ENCODE results near the gene PSMD10.

Gene PSMD10

GRCh38 chrX:108105473-108105872 lies 14.1 kb upstream of the PSMD10 start:
- H3K4me3 ChIP-seq (ENCODE audit: low read depth, low read length): no peak overlapping the region
- TF ChIP-seq, protein P1, sequence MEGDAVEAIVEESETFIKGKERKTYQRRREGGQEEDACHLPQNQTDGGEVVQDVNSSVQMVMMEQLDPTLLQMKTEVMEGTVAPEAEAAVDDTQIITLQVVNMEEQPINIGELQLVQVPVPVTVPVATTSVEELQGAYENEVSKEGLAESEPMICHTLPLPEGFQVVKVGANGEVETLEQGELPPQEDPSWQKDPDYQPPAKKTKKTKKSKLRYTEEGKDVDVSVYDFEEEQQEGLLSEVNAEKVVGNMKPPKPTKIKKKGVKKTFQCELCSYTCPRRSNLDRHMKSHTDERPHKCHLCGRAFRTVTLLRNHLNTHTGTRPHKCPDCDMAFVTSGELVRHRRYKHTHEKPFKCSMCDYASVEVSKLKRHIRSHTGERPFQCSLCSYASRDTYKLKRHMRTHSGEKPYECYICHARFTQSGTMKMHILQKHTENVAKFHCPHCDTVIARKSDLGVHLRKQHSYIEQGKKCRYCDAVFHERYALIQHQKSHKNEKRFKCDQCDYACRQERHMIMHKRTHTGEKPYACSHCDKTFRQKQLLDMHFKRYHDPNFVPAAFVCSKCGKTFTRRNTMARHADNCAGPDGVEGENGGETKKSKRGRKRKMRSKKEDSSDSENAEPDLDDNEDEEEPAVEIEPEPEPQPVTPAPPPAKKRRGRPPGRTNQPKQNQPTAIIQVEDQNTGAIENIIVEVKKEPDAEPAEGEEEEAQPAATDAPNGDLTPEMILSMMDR (IDR thresholded peaks at IDR 0.05; ENCODE audit: low read depth, low read length): no peak

DNA sequence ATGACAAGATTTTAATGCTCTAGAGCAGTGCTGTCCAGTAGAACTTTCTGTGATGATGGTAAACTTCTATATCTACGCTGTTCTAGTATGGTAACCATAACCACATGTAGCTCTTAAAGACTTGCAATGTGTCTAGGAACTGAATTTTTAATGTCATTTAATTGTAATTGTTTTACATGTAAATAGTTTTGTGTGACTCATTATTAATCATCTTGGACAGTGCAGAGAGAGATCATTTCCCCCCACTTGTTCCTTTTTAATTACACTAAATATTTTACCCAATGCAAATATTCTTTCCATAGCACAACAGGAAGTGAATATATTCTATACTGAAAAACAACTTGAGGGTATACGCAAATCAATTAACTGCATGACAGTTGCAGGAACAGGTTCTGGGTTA lies 6.0 kb upstream of the PSMD10 start:
- TF ChIP-seq, protein P1 (IDR thresholded peaks at IDR 0.05; ENCODE audit: low read depth, low read length): no peak
- H3K4me3 ChIP-seq (ENCODE audit: low read depth, low read length): no peak overlapping the region

DNA sequence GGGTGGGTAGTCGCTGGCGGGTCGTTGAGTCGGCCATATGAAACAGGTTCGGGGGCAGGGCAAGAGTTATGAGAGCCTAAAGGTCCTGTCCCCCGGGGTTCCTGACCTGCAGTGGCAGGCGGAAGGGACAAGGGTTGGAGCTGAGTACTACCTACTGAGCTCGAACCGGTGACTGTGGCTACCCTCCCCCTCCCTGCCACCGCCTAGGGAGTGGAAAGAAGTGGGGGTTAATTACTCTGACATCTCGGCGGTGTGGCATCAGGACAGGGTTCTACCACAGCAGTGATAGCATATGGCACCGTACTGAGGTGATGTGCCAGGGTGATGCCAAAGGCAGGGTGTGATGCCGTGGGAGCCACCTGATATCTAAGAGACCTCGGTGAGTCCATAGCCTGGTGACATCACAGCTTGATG lies 543 bp upstream of the PSMD10 start:
- TF ChIP-seq, protein P1 (IDR thresholded peaks at IDR 0.05; ENCODE audit: low read depth, low read length): no peak
- peak overlapping the region; percentile 64 for H3K4me3 ChIP-seq (ENCODE audit: low read depth, low read length)

GRCh38 chrX:108090491-108091263 lies 665 bp downstream of the PSMD10 start:
- H3K4me3 ChIP-seq (ENCODE audit: low read depth, low read length): peak overlapping the region; percentile 64
- TF ChIP-seq, protein P1 (IDR thresholded peaks at IDR 0.05; ENCODE audit: low read depth, low read length): no peak

GRCh38 chrX:108088511-108088910 lies 2.8 kb downstream of the PSMD10 start:
- no peak overlapping the region for H3K4me3 ChIP-seq (ENCODE audit: low read depth, low read length)
- TF ChIP-seq, protein P1 (IDR thresholded peaks at IDR 0.05; ENCODE audit: low read depth, low read length): no peak

DNA sequence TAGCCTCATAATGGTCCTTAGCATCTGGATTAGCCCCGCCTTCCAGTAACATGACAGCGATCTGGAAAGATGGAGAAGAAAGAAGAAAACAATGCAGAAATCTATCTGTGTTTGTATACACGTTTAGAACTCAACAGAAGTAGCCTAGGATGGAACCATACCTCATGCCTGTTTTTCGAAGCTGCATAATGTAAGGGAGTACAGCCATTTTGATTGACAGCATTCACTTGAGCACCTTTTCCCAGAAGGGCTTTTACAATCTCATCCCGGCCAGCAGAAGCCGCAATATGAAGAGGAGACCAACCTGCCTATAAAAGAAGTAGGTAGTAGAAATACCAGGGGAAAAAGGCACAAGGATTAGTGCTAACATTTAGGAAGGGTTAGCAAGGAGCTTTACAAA lies 3.5 kb downstream of the PSMD10 start:
- H3K4me3 ChIP-seq (ENCODE audit: low read depth, low read length): no peak overlapping the region
- TF ChIP-seq, protein P1 (IDR thresholded peaks at IDR 0.05; ENCODE audit: low read depth, low read length): no peak

GRCh38 chrX:108081110-108081509 lies 10.2 kb downstream of the PSMD10 start:
- H3K4me3 ChIP-seq (ENCODE audit: low read depth, low read length): no peak overlapping the region
- TF ChIP-seq, protein P1 (IDR thresholded peaks at IDR 0.05; ENCODE audit: low read depth, low read length): no peak

Data from WI38 (cell line).